Sigmoid colon (tissue), 7 donors: Measurements from ENCODE around the gene TMEM59L. TPM values are rescaled to one million over a fixed set of nuclear protein-coding genes. Genes with fewer than 3 reads are reported as not detected.

ENCODE experiments used
- DNase-seq: peaks from one replicate; pipeline ENCODE4 v3.0.0-alpha.2; 2019
- H3K27ac ChIP-seq, 4 donors: fragments of 200-600 bp; sonication (generic); one replicate each; pipeline ENCODE4 v1.5.1; 2016 to 2019; ENCODE audit warnings: mild to moderate bottlenecking in 1 of 4
- H3K27me3 ChIP-seq, 3 donors: fragments of 200-600 bp; sonication (generic); one replicate each; pipeline ENCODE4 v1.5.1; 2019; ENCODE audit warnings: mild to moderate bottlenecking in 1 of 3
- H3K36me3 ChIP-seq, 4 donors: fragments of 200-600 bp; sonication (generic); one replicate each; pipeline ENCODE4 v1.5.1; 2016 to 2019
- H3K4me1 ChIP-seq, 4 donors: fragments of 200-600 bp; sonication (generic); one replicate each; pipeline ENCODE4 v1.5.1; 2017 to 2019
- H3K4me3 ChIP-seq, 4 donors: fragments of 200-600 bp; sonication (generic); one replicate each; pipeline ENCODE4 v1.5.1; 2017 to 2019; ENCODE audit warnings: mild to moderate bottlenecking in 2 of 4, moderate library complexity in 1 of 4
- H3K9me3 ChIP-seq, 4 donors: fragments of 200-600 bp in 3 of 4; sonication (generic) in 3 of 4; one replicate each; pipeline versions ENCODE4 v1.5.1 to v1.6.1; 2013 to 2019
- EP300 ChIP-seq, 4 donors: sonication (generic); formaldehyde crosslinking; IDR thresholded peaks; one replicate each; pipeline ENCODE4 v1.6.1; 2017; ENCODE audit warnings: antibody characterized with exemption in 4 of 4
- POLR2A ChIP-seq, 2 donors: fragments of 450-650 bp; IDR thresholded peaks; one replicate each; pipeline ENCODE4 v1.6.1; 2016; ENCODE audit warnings: antibody characterized with exemption in 2 of 2, mild to moderate bottlenecking in 2 of 2, moderate library complexity in 2 of 2
- POLR2AphosphoS5 ChIP-seq, 4 donors: sonication (generic); formaldehyde crosslinking; IDR thresholded peaks; one replicate each; pipeline ENCODE4 v1.6.1; 2017; ENCODE audit warnings: antibody characterized with exemption in 4 of 4
- WGBS, 2 donors: extraction: QIAGEN DNeasy Blood & Tissue Kit; methylation state at CpG; one replicate each; pipeline ENCODE4 v1.1.7; 2013; 5-methylcytosine and 5-hydroxymethylcytosine counted together
- intact Hi-C: fragments of 100-400 bp; cut with DNase I; formaldehyde crosslinking; loops from one replicate; pipeline ENCODE4 v1.15.1; 2023
- polyA plus RNA-seq, 3 donors: library from polyadenylated mRNA; stranded (reverse); fragments of 200-250 nt; gene quantifications; one replicate each; pipeline ENCODE4 v1.2.3, GENCODE V29; 2013
- total RNA-seq, 4 donors: library from RNA; depleted of rRNA; stranded (reverse); fragments of >200 nt; gene quantifications; one replicate each; pipeline ENCODE4 v1.1.0, GENCODE V29; 2016
- TF ChIP-seq, protein P1 (sequence below), 4 experiments: fragments of 450-650 bp in 3 of 4; fragments of 200-600 bp in 1 of 4; IDR thresholded peaks; one replicate each; pipeline ENCODE4 v1.5.1; 2016 to 2019; ENCODE audit warnings: antibody characterized with exemption in 4 of 4, mild to moderate bottlenecking in 3 of 4, moderate library complexity in 2 of 4
- donor health status: healthy with polysubstance abuse.
- donor health status: Bipolar disorder and iron deficiency.
- donor health status: healthy.

TMEM59L gene
- total and polyA plus RNA-seq, 7 donors: 0.82 to 6.4 (median 5.0) TPM; not detected in 2

DNA sequence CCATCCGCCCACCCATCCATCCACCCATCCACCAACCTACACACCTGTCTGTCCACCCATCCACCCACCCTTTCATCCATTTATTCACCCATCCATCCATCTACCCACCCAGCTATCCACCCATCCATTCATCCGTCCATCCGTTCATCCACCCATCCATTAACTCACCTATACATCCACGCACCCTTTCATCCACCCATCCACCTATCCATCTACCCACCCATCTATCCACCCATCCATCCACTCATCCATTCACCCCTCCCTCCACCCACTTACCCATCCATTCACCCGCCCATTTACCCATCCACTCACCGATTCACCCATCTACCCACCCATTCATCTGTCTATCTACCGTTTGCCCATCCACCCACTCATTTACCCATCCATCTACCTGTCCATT lies 41.8 kb downstream of the TMEM59L start:
- H3K4me1 ChIP-seq: peaks cover 0 to 51% (median 42%) of the 10 kb centered on the region in 4 donors
- no peak overlapping the region for H3K27ac ChIP-seq
- no peaks in the 10 kb centered on the region for H3K9me3 ChIP-seq
- intact Hi-C loops: loop anchor here (10.0 kb wide), 1 partner anchor 190 kb away; no protein-coding TSS in a partner anchor
- TF ChIP-seq POLR2AphosphoS5 (IDR thresholded peaks at IDR 0.05) (no peak), EP300 (IDR thresholded peaks at IDR 0.05) (no peak), POLR2A (IDR thresholded peaks at IDR 0.05) (no peak)
- TF ChIP-seq, protein P1, sequence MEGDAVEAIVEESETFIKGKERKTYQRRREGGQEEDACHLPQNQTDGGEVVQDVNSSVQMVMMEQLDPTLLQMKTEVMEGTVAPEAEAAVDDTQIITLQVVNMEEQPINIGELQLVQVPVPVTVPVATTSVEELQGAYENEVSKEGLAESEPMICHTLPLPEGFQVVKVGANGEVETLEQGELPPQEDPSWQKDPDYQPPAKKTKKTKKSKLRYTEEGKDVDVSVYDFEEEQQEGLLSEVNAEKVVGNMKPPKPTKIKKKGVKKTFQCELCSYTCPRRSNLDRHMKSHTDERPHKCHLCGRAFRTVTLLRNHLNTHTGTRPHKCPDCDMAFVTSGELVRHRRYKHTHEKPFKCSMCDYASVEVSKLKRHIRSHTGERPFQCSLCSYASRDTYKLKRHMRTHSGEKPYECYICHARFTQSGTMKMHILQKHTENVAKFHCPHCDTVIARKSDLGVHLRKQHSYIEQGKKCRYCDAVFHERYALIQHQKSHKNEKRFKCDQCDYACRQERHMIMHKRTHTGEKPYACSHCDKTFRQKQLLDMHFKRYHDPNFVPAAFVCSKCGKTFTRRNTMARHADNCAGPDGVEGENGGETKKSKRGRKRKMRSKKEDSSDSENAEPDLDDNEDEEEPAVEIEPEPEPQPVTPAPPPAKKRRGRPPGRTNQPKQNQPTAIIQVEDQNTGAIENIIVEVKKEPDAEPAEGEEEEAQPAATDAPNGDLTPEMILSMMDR (IDR thresholded peaks at IDR 0.05): no peak
- no peak for DNase-seq
- no peak overlapping the region for H3K4me3 ChIP-seq
- no peaks in the 10 kb centered on the region for H3K27me3 ChIP-seq
- WGBS, 2 donors: 95 to 97% methylated on average over 7 of the region's 7 CpGs
- no peaks in the 10 kb centered on the region for H3K36me3 ChIP-seq

DNA sequence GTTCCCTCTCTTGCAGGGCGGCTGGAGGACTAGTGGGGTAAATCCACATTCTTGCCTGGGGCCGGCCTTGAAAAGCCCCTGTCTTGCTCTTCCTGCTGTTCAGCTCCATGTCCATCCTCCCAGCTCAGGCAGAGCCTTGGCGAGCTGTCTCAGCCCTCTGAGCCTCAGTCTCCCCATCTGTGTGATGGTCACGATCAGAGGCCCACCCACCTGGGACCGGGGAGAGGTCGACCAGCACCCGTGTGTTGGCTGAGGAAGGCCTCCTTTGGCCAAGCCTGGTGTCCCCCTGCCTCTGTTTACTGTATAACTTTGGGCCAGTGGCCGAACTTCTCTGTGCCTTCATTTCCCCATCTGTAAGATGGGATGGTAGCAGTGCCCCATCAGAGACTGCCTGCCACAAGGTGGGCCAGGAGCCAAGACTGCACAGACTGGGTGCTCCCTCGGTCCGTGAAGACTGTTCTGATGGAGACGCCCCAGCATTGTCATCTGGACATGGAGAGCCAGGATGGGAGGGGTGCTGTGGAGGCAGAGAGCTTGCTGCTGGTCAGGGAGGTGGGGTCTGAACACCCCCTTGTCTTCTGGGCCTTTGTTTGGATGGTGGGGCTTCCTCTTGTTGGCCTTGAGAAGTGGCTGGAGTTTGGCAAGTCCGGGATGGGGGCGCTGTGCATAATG lies 42.6 kb downstream of the TMEM59L start:
- Histone ChIP-seq H3K27ac (no peak overlapping the region), H3K36me3 (no peaks in the 10 kb centered on the region), H3K27me3 (no peaks in the 10 kb centered on the region), H3K4me1 (peaks cover 0 to 51% (median 41%) of the 10 kb centered on the region in 4 donors), H3K4me3 (no peak overlapping the region), H3K9me3 (no peaks in the 10 kb centered on the region)
- intact Hi-C loops: loop anchor here (10.0 kb wide), 1 partner anchor 191 kb away; no protein-coding TSS in a partner anchor
- 96 to 97% methylated on average over 13 of the region's 13 CpGs for WGBS, 2 donors
- no peak for TF ChIP-seq POLR2A (IDR thresholded peaks at IDR 0.05)
- TF ChIP-seq POLR2AphosphoS5 (IDR thresholded peaks at IDR 0.05): no peak
- TF ChIP-seq EP300 (IDR thresholded peaks at IDR 0.05): no peak
- TF ChIP-seq, protein P1 (IDR thresholded peaks at IDR 0.05): no peak
- DNase-seq: no peak

DNA sequence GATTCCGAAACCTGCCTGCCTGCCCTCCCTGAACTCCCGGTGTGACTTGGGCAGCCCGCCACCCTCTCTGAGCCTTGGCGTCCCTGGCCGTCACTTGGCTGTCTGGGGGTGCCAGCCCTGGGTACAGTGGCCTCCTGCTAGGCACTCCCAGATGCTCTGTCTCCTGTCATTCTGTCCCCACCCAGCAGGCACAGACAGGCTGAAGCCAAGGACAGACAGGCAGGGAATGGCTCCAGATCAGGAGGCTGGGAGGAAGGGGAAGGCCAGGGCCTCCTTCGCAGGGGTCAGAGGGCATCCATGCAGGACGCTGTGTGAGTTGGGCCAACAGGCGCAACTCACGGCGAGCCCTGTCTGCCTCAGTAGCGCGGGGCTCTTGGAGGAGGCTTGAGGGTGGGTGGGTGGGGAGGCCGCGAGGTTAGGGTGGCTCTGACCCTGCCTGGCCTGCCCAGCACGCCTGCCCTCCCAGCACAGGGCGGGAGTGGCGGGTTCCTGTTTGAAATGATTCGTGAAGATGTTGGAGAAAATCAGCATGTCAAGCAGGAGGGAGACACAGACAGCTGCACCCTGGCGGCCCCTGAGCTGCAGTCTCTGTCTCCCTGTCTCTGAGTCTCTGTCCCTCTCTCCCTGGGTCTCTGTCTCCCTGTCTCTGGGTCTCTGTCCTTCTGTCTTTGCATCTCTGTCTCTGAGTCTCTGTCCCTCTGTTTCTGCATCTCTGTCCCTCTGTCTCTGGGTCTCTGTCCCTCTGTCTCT lies 43.8 kb downstream of the TMEM59L start:
- Histone ChIP-seq H3K27ac (no peak overlapping the region), H3K9me3 (no peaks in the 10 kb centered on the region), H3K4me1 (peaks cover 0 to 46% (median 39%) of the 10 kb centered on the region in 4 donors), H3K4me3 (no peak overlapping the region), H3K27me3 (no peaks in the 10 kb centered on the region), H3K36me3 (no peaks in the 10 kb centered on the region)
- TF ChIP-seq POLR2A (IDR thresholded peaks at IDR 0.05): no peak
- no peak for TF ChIP-seq POLR2AphosphoS5 (IDR thresholded peaks at IDR 0.05)
- DNase-seq: no peak
- WGBS, 2 donors: 86 to 91% methylated on average over 19 of the region's 19 CpGs
- intact Hi-C loops: loop anchor here (10.0 kb wide), 1 partner anchor 192 kb away; no protein-coding TSS in a partner anchor

DNA sequence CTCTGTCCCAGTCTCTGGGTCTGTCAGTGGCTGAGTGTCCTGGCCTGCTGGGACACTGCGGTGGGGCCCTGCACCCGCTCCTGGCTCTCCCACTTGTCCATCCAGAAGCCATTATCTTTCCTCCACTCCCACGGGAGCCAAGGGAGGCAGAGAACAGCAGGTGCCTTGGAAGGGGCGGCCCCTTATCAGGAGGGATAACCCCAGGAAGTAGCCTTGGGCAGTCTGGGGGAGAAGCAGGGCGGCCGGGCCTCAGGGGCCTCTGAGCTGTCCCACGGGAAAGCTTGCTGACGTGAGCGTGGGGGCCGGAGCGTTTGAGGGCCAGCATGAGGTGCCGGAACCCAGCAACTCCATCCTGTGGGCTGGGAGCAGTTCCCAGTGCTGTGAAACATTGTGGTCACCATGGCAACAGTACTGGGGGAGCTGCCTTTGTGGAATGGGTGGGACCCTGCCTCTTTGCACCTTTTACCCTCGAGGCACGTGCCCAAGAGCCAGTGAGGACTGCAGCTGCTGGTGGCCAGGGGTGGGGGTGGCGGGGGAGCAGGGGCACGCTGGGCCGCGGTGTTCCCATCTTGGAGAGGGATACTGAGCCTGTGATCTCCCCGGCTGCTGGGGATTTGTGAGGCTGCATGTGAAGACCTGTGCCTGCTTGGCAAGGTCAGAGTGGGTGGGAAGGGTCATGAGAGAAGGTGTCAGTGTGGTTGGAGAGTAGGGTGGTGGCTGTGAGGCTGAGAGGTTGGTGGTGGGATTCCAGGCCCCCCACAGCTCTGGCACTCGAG lies 45.1 kb downstream of the TMEM59L start:
- DNase-seq: peak; percentile 82
- no peak overlapping the region for H3K4me3 ChIP-seq
- no peaks in the 10 kb centered on the region for H3K36me3 ChIP-seq
- TF ChIP-seq POLR2AphosphoS5 (IDR thresholded peaks at IDR 0.05) (peak in 1 of 4 donors; percentile 19), EP300 (IDR thresholded peaks at IDR 0.05) (peak in 2 of 4 donors; percentile 7 to 18)
- TF ChIP-seq, protein P1 (IDR thresholded peaks at IDR 0.05): no peak
- no peaks in the 10 kb centered on the region for H3K27me3 ChIP-seq
- intact Hi-C loops: loop anchor here (10.0 kb wide), 1 partner anchor 193 kb away; no protein-coding TSS in a partner anchor
- peak overlapping the region; percentile 60 to 84 (median 68) for H3K27ac ChIP-seq
- 70 to 72% methylated on average over 20 of the region's 20 CpGs for WGBS, 2 donors
- H3K9me3 ChIP-seq: no peaks in the 10 kb centered on the region
- peaks cover 0 to 45% (median 34%) of the 10 kb centered on the region in 4 donors for H3K4me1 ChIP-seq
